ENCODE data around the gene FGF12.

FGF12 gene

DNA sequence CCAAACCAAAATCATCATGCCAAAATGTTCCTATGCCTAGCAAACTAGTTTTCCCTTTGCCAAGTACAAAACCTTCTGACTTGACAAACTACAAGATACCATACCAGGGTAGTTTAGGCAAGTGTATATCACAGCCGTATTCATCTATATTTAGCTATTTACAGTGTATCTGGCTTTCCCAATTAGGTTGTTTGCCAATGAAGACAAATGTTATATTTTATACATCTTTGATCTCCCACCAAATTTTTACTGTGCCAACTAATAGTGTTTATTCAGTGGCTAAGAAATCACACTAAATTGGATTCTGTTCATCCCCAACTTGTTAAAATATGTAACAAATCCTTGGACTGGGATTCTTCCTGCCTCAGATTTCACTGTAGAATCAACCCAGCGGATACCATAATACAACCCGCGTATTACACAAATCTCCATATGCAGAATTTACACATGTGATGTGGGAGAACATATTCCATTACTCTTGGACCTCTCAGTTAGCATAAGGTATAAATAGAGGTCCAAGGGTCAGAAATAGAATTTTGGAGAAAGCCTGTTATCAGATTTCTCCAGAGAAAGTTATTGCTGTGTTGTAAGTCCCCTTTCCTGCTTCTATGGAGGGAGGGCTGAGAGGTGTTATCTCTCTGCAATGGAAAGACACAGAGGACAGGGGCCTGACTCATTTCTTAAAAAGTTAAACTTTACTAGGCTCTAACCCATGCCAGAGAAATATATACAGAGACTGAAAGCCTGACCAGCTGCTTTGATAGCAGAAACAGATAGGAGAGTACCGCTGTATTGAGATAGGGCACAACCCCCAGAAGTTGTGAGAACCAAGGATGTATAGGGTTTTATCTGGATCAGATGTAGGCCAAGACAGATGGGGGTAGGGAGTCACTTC, 467.0 kb downstream of the FGF12 start:
- no peak for FAIRE-seq
- TF ChIP-seq, protein P1, sequence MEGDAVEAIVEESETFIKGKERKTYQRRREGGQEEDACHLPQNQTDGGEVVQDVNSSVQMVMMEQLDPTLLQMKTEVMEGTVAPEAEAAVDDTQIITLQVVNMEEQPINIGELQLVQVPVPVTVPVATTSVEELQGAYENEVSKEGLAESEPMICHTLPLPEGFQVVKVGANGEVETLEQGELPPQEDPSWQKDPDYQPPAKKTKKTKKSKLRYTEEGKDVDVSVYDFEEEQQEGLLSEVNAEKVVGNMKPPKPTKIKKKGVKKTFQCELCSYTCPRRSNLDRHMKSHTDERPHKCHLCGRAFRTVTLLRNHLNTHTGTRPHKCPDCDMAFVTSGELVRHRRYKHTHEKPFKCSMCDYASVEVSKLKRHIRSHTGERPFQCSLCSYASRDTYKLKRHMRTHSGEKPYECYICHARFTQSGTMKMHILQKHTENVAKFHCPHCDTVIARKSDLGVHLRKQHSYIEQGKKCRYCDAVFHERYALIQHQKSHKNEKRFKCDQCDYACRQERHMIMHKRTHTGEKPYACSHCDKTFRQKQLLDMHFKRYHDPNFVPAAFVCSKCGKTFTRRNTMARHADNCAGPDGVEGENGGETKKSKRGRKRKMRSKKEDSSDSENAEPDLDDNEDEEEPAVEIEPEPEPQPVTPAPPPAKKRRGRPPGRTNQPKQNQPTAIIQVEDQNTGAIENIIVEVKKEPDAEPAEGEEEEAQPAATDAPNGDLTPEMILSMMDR (IDR thresholded peaks at IDR 0.05; ENCODE audit: insufficient read depth, missing control alignments): no peak
- DNase-seq (ENCODE audit: insufficient read length, low spot score): no peak

DNA sequence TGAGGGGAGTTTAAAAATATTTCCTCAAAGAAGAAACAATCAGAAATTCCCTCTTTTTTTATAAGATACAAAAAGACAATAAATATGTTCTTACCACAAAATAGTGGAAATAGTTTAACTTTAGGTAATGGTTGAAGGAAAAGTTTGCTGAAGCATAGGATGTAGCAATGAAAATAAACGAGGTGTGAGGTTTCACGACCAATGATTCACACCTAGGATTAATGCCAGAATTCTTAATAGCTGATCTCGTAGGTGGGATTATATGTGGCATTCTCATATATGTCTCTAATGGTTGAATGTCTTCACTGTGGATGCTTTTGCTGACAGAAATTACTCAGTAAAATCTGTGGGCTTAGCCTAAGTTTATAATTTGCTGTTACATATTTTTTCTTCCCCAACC, 467.7 kb downstream of the FGF12 start:
- FAIRE-seq (peak; percentile 92), DNase-seq (ENCODE audit: insufficient read length, low spot score) (no peak)
- TF ChIP-seq, protein P1 (IDR thresholded peaks at IDR 0.05; ENCODE audit: insufficient read depth, missing control alignments): no peak

DNA sequence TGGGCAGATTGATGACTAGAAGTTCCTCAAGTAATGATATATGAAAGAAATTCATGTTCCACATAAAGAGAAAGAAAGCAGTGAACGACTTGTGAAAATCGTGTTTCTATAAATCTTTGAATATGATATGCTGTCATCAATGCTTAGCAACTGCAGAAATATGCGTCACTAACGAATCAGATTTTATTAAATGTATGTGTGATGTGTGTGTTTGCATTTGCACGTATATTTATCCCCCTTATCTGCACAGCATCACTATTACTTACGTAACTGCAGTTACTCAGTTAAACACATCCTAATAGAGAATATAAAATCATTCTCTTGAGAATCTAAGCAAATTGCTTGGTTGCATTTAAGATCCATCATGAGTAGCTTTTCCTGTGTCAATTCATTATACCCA, 468.6 kb downstream of the FGF12 start:
- FAIRE-seq: peak; percentile 84
- DNase-seq (ENCODE audit: insufficient read length, low spot score): no peak
- TF ChIP-seq, protein P1 (IDR thresholded peaks at IDR 0.05; ENCODE audit: insufficient read depth, missing control alignments): no peak

DNA sequence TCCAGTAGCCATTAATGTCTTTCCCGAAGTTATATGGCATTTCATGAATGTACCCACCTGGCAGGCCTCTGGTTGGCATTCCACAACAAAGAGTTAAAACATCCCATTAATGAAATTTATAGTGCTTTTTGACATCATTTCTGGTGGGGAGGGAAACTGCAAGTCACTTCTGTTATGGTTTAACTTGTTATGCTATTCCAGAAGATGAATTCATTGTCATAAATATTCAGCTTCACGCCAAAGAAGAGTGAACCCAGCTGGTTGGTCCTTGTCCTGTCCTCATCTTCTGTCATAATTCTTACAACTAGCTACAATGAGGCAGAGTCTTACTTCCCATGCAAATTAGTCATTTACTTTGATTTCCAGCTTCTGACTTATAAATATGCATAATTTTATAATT, 471.5 kb downstream of the FGF12 start:
- DNase-seq (ENCODE audit: insufficient read length, low spot score) (no peak), FAIRE-seq (no peak)
- TF ChIP-seq, protein P1 (IDR thresholded peaks at IDR 0.05; ENCODE audit: insufficient read depth, missing control alignments): no peak

DNA sequence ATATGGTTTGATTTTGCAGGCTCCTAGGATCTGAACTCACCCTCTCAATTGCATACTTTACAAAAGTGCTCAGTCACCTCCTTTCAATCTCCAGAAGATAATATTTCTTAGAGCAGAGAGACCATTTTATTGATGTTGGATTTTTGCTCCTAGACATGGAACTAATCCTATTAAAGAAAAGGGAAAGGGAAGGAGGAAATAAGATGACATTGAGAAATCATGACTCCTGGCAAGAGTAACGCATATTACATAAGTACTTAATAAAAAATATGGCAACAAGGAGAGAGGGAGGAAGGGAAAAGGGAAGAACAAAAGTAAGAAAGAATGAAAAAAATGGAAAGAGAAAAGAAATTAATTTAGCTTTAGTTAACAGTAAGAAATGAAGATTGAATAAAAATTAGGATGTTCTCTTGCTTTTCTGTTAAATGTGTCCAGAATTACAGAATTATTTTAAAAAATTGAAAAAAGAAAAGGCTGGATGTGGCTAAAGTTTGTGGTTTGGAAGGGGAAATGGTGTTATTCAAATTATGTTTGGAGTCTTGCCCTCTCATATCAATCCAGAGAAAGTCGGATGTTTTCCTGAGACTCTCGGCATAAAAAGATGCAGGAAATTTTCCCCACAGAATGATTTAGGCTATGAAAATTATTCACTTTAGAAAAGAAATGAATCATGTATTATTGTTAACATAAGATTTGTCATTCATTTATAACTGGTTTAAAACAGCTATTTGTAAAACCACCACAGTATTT, 474.0 kb downstream of the FGF12 start:
- DNase-seq (ENCODE audit: insufficient read length, low spot score) (no peak), FAIRE-seq (peak; percentile 25)
- TF ChIP-seq, protein P1 (IDR thresholded peaks at IDR 0.05; ENCODE audit: insufficient read depth, missing control alignments): no peak

DNA sequence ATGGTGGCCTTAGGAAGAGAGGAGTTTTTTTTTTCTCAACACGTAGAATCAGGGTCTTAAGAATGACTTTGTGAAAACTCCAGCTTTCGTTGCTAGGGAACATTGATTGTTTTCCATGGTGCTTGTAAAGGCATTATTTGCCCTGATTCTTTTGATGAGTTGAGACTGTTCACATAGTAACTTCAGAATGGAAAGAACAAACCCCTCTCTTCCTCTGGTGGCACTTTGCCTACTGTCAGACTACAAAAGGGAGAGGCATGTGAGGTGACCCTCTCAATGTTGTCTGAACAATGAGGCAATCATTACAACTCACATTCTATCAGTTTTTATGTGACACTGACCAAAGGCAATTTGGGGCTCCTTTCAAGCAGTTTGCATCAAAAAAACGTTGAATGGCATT, 477.8 kb downstream of the FGF12 start:
- peak; percentile 80 for FAIRE-seq
- TF ChIP-seq, protein P1 (IDR thresholded peaks at IDR 0.05; ENCODE audit: insufficient read depth, missing control alignments): no peak
- DNase-seq (ENCODE audit: insufficient read length, low spot score): no peak
